Right ventricle myocardium superior (tissue), 1 donor: Measurements from ENCODE around the gene FOXA2. TPM values are rescaled to one million over a fixed set of nuclear protein-coding genes. Genes with fewer than 3 reads are reported as not detected.
"Not testable (repeated sequence)": the region's sequence is repeated elsewhere in the genome, so short reads cannot be mapped to it uniquely, and the experiment has no call there.

Source experiments
- ATAC-seq: fragments of 200-7000 bp; cut with Tn5 transposase; one replicate; pipeline ENCODE4 v1.9.1; 2020; ENCODE audit warnings: mild to moderate bottlenecking; ENCODE audit not compliant: poor library complexity
- DNase-seq: peaks from one replicate; pipeline ENCODE4 v3.0.0-alpha.2; 2020
- intact Hi-C: fragments of 100-400 bp; cut with DNase I; formaldehyde crosslinking; loops from one replicate; pipeline ENCODE4 v1.11.2; 2022
- total RNA-seq: library from RNA; stranded (reverse); fragmentation: NEBNext Ultra II Directional; extraction: Animal tissue kit (Norgen Biotek cat#: 25700); gene quantifications from one replicate; pipeline ENCODE4 v1.2.1, GENCODE V29; 2021
- donor health status: DM: no; HTN: yes; CAD: no; lungs with severe emphysema.

The FOXA2 gene
- total RNA-seq, 1 donor from 2014 or later, result not detected

- DNase-seq, intact Hi-C loops, ATAC-seq: not testable (repeated sequence)
These were observed 33.9 kb downstream of the FOXA2 start for GRCh38 chr20:22550514-22550913.

GRCh38 chr20:22548040-22548439 lies 36.3 kb downstream of the FOXA2 start:
- no peak for ATAC-seq
- DNase-seq, result no peak
- intact Hi-C loops, result no loop called here

- DNase-seq (no peak), ATAC-seq (no peak)
- intact Hi-C loops, result no loop called here
These were observed 38.0 kb downstream of the FOXA2 start for GRCh38 chr20:22546344-22546743.

GRCh38 chr20:22545045-22545444 lies 39.3 kb downstream of the FOXA2 start:
- intact Hi-C loops, result no loop called here
- DNase-seq, result no peak
- no peak for ATAC-seq

- ATAC-seq (no peak), DNase-seq (no peak)
- intact Hi-C loops, result no loop called here
These were observed 39.9 kb downstream of the FOXA2 start for GRCh38 chr20:22544462-22544861.

- ATAC-seq, result no peak
- intact Hi-C loops, result no loop called here
These were observed 41.9 kb downstream of the FOXA2 start for GRCh38 chr20:22542427-22542826.

GRCh38 chr20:22540832-22541231 lies 43.5 kb downstream of the FOXA2 start:
- DNase-seq, result no peak
- intact Hi-C loops, result no loop called here
- ATAC-seq, result no peak

More at GRCh38 chr20:22542427-22542826, 41.9 kb downstream of the FOXA2 start:
- DNase-seq, result no peak

- intact Hi-C loops, result no loop called here
- no peak for ATAC-seq
These were observed 47.2 kb downstream of the FOXA2 start for GRCh38 chr20:22536956-22537756.

GRCh38 chr20:22536141-22536828 lies 48.1 kb downstream of the FOXA2 start:
- ATAC-seq, result no peak
- intact Hi-C loops, result no loop called here
- no peak for DNase-seq

More at GRCh38 chr20:22536956-22537756, 47.2 kb downstream of the FOXA2 start:
- no peak for DNase-seq

- intact Hi-C loops, result no loop called here
- no peak for DNase-seq
These were observed 48.9 kb downstream of the FOXA2 start for GRCh38 chr20:22535483-22535882.

GRCh38 chr20:22533823-22534751 lies 50.3 kb downstream of the FOXA2 start:
- no peak for DNase-seq
- intact Hi-C loops, result no loop called here
- no peak for ATAC-seq

More at GRCh38 chr20:22535483-22535882, 48.9 kb downstream of the FOXA2 start:
- ATAC-seq, result no peak

GRCh38 chr20:22532598-22532997 lies 51.8 kb downstream of the FOXA2 start:
- no peak for ATAC-seq
- no peak for DNase-seq
- intact Hi-C loops, result no loop called here

GRCh38 chr20:22531756-22532155 lies 52.6 kb downstream of the FOXA2 start:
- ATAC-seq (no peak), DNase-seq (no peak)
- intact Hi-C loops, result no loop called here

GRCh38 chr20:22531056-22531615 lies 53.2 kb downstream of the FOXA2 start:
- intact Hi-C loops, result no loop called here

More at GRCh38 chr20:22531056-22531615, 53.2 kb downstream of the FOXA2 start:
- DNase-seq (no peak), ATAC-seq (no peak)
